Kidney epithelial cell (primary cell): Measurements from ENCODE around the gene DGKI. TPM values are rescaled to one million over a fixed set of nuclear protein-coding genes. Genes with fewer than 3 reads are reported as not detected.

ENCODE experiments used
- DNase-seq: peaks from one replicate; pipeline ENCODE4 v3.0.0-alpha.2; 2010; ENCODE audit warnings: low read depth
- H3K27me3 ChIP-seq: 2 replicates; pipeline ENCODE4 v1.6.0; 2011; ENCODE audit warnings: low read length; ENCODE audit not compliant: control insufficient read depth, insufficient read depth
- H3K36me3 ChIP-seq: 2 replicates; pipeline ENCODE4 v1.5.1; 2011; ENCODE audit warnings: low read length; ENCODE audit not compliant: control insufficient read depth, insufficient read depth
- H3K4me3 ChIP-seq: 2 replicates; pipeline ENCODE4 v1.5.1; 2011; ENCODE audit warnings: low read depth, mild to moderate bottlenecking, control low read depth, low read length
- CTCF ChIP-seq: IDR thresholded peaks from 2 replicates; pipeline ENCODE4 v1.5.1; 2011; ENCODE audit warnings: mild to moderate bottlenecking, moderate library complexity, low read length, control low read depth, inconsistent platforms; ENCODE audit not compliant: insufficient read depth, poor library complexity, severe bottlenecking
- total RNA-seq: library from RNA; depleted of rRNA; stranded (reverse); fragments of >200 nt; gene quantifications from 2 replicates; pipeline ENCODE4 v1.2.3, GENCODE V29; 2015

DGKI gene
- total RNA-seq, 1 donor from 2014 or later: 3.5 TPM

GRCh38 chr7:137527634-137528033 is 319.1 kb downstream of the DGKI start:
- Histone ChIP-seq H3K36me3 (no peaks in the 10 kb centered on the region), H3K27me3 (no peaks in the 10 kb centered on the region)
- no peak for DNase-seq

GRCh38 chr7:137523171-137523570 is 323.6 kb downstream of the DGKI start:
- DNase-seq: no peak
- TF ChIP-seq CTCF: no peak
- Histone ChIP-seq H3K4me3 (no peak overlapping the region), H3K27me3 (no peaks in the 10 kb centered on the region), H3K36me3 (no peaks in the 10 kb centered on the region)

More at GRCh38 chr7:137527634-137528033, 319.1 kb downstream of the DGKI start:
- no peak for TF ChIP-seq CTCF
- H3K4me3 ChIP-seq: no peak overlapping the region

- no peak for DNase-seq
- H3K36me3 ChIP-seq: no peaks in the 10 kb centered on the region
- TF ChIP-seq CTCF: no peak
- H3K4me3 ChIP-seq: no peak overlapping the region
- H3K27me3 ChIP-seq: no peaks in the 10 kb centered on the region
These were observed 325.3 kb downstream of the DGKI start for GRCh38 chr7:137521451-137521850.

- no peak for DNase-seq
- no peak for TF ChIP-seq CTCF
- Histone ChIP-seq H3K36me3 (no peaks in the 10 kb centered on the region), H3K4me3 (no peak overlapping the region), H3K27me3 (no peaks in the 10 kb centered on the region)
These were observed 326.8 kb downstream of the DGKI start for GRCh38 chr7:137519947-137520346.

GRCh38 chr7:137519181-137519691 is 327.5 kb downstream of the DGKI start:
- Histone ChIP-seq H3K27me3 (no peaks in the 10 kb centered on the region), H3K36me3 (no peaks in the 10 kb centered on the region), H3K4me3 (no peak overlapping the region)
- TF ChIP-seq CTCF: no peak
- DNase-seq: no peak

- DNase-seq: no peak
- Histone ChIP-seq H3K4me3 (no peak overlapping the region), H3K27me3 (no peaks in the 10 kb centered on the region), H3K36me3 (no peaks in the 10 kb centered on the region)
- no peak for TF ChIP-seq CTCF
These were observed 333.7 kb downstream of the DGKI start for GRCh38 chr7:137513091-137513490.
